ENCODE data around the gene CDRT4.

CDRT4 gene

GRCh38 chr17:15431766-15432165 is 35.7 kb downstream of the CDRT4 start:
- DNase-seq (ENCODE audit: low spot score): no peak

- no peak for DNase-seq (ENCODE audit: low spot score)
Observed at GRCh38 chr17:15431196-15431595, 36.2 kb downstream of the CDRT4 start.

- DNase-seq (ENCODE audit: low spot score): no peak
Observed at GRCh38 chr17:15424521-15424920, 42.9 kb downstream of the CDRT4 start.

GRCh38 chr17:15422392-15422965 is 44.9 kb downstream of the CDRT4 start:
- DNase-seq (ENCODE audit: low spot score): no peak

- no peak for DNase-seq (ENCODE audit: low spot score)
Observed at GRCh38 chr17:15418781-15419180, 48.6 kb downstream of the CDRT4 start.

- DNase-seq (ENCODE audit: low spot score): no peak
Observed at GRCh38 chr17:15414532-15415306, 52.7 kb downstream of the CDRT4 start.

GRCh38 chr17:15413101-15413771 is 54.2 kb downstream of the CDRT4 start:
- DNase-seq (ENCODE audit: low spot score): no peak

- no peak for DNase-seq (ENCODE audit: low spot score)
Observed at GRCh38 chr17:15412606-15413005, 54.8 kb downstream of the CDRT4 start.

GRCh38 chr17:15411384-15412198 is 55.8 kb downstream of the CDRT4 start:
- no peak for DNase-seq (ENCODE audit: low spot score)

GRCh38 chr17:15409721-15410250 is 57.6 kb downstream of the CDRT4 start:
- no peak for DNase-seq (ENCODE audit: low spot score)

- no peak for DNase-seq (ENCODE audit: low spot score)
Observed at GRCh38 chr17:15408803-15409202, 58.6 kb downstream of the CDRT4 start.

- DNase-seq (ENCODE audit: low spot score): peak; percentile 40
Observed at GRCh38 chr17:15406081-15406480, 61.3 kb downstream of the CDRT4 start.

GRCh38 chr17:15405058-15405415 is 62.4 kb downstream of the CDRT4 start:
- DNase-seq (ENCODE audit: low spot score): no peak

- DNase-seq (ENCODE audit: low spot score): no peak
Observed at GRCh38 chr17:15404106-15405057, 63.0 kb downstream of the CDRT4 start.

- no peak for DNase-seq (ENCODE audit: low spot score)
Observed at GRCh38 chr17:15403276-15403939, 64.0 kb downstream of the CDRT4 start.

- DNase-seq (ENCODE audit: low spot score): no peak
Observed at GRCh38 chr17:15399443-15399842, 68.0 kb downstream of the CDRT4 start.

GRCh38 chr17:15398736-15399331 is 68.6 kb downstream of the CDRT4 start:
- peak; percentile 86 for DNase-seq (ENCODE audit: low spot score)

GRCh38 chr17:15398291-15398690 is 69.1 kb downstream of the CDRT4 start:
- DNase-seq (ENCODE audit: low spot score): peak; percentile 75

GRCh38 chr17:15397620-15398019 is 69.8 kb downstream of the CDRT4 start:
- DNase-seq (ENCODE audit: low spot score): no peak

- DNase-seq (ENCODE audit: low spot score): no peak
Observed at GRCh38 chr17:15395091-15395490, 72.3 kb downstream of the CDRT4 start.

All from kidney capillary endothelial cell (primary cell).